GM12872 (cell line): ENCODE measurements around the gene BOD1.

Experiments used
- TF ChIP-seq, protein P1 (sequence below): IDR thresholded peaks from 3 replicates; pipeline ENCODE4 v1.5.1; 2011; ENCODE audit warnings: low read depth, mild to moderate bottlenecking, low read length, moderate library complexity; ENCODE audit not compliant: insufficient read depth

The BOD1 gene

DNA sequence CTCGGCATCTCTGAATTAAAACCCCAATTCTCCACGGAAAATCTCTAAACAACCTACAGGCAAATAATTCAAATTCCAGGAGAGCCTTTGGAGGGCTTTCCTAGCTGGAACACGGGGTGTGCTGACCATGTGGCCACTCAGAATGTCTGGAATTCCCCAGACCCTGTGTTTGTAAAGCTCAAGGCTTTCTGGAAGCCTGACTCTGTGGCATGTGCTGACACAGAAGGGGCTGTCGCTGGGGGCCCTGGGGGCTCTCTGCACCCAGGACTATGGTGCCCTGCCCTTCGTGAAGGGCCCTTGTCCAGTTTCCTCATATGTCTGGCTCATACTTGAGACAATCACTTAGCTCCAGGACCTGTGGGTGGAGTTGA is 29.0 kb upstream of the BOD1 start:
- TF ChIP-seq, protein P1, sequence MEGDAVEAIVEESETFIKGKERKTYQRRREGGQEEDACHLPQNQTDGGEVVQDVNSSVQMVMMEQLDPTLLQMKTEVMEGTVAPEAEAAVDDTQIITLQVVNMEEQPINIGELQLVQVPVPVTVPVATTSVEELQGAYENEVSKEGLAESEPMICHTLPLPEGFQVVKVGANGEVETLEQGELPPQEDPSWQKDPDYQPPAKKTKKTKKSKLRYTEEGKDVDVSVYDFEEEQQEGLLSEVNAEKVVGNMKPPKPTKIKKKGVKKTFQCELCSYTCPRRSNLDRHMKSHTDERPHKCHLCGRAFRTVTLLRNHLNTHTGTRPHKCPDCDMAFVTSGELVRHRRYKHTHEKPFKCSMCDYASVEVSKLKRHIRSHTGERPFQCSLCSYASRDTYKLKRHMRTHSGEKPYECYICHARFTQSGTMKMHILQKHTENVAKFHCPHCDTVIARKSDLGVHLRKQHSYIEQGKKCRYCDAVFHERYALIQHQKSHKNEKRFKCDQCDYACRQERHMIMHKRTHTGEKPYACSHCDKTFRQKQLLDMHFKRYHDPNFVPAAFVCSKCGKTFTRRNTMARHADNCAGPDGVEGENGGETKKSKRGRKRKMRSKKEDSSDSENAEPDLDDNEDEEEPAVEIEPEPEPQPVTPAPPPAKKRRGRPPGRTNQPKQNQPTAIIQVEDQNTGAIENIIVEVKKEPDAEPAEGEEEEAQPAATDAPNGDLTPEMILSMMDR = no peak

DNA sequence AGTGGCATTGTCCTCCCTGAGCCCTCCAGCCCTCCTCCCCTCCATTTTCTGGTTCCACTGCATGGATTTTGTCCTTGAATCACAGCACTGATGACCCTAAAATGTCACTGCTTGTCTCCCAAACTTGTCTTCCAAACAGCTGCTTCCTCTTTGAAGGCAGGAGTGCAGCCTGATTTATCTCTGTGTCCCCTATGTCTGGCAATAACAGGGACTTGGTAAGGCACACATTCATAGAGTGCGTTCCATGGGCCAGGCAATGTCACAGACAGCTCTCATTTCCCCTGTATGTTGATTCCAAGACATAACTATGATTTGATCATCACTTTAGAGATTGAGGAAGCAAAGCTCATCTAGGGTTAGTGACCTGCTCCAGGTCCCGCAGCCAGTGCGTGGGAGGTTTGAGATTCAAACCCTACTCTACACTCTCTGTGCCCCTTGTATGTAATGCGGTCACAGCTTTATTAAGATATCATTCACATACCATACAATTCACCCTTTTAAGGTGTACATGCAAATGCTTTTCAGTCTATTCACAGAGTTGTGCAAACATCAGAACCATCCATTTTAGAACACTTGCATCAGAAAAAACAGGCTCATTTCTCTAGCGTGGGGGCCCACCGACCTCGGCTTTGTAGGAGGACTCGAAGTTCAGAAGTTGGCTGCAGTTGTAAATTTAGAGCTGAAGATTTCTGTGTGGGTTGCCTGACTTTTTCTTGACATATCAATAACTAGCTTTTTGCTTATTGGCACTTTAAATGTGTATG is 28.4 kb upstream of the BOD1 start:
- TF ChIP-seq, protein P1 = no peak

DNA sequence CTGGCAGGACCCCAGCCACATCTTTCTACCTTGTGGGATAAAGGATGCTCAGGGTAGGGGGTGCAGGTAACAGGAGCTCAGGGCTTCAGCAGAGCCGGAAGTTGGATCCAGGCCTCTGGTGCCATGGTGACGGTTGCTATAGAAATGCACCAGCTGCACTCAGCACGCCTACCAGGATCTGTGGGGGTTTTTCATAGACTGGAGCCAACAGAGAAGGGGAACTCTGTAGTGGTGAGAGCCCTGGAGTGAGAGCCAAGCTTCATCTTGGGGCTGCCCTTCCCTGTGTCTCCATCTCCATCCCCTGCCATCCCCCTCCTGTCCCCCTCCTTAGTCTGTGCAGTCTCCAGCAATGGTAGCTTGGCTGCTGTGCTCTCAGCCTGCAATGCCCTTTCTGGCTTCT is 27.5 kb upstream of the BOD1 start:
- TF ChIP-seq, protein P1 = no peak

DNA sequence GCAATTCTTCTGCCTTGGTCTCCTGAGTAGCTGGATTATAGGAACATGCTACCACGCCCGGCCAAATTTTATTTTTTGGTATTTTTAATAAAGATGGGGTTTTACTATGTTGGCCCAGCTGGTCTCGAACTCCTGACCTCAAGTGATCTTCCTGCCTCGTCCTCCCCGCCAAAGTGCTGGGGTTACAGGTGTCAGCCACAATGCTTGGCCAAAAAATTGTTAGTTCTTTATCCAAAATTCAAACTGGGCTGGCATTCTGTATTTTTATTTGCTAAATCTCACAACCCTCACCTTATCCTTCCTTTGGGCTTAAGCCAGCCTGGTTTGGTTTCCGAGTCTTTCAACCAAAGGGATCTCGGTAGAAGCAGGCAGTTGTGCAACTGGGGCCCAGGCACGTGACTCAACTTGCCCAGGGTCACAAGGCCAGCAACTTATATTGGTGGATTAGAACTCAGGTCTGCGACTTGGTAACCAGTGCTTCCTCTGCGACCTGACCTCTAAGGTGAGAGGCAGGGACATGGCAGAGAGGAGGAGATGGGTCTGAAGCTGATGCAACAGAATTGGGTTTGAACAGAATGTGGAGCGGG is 26.5 kb upstream of the BOD1 start:
- TF ChIP-seq, protein P1 = no peak

DNA sequence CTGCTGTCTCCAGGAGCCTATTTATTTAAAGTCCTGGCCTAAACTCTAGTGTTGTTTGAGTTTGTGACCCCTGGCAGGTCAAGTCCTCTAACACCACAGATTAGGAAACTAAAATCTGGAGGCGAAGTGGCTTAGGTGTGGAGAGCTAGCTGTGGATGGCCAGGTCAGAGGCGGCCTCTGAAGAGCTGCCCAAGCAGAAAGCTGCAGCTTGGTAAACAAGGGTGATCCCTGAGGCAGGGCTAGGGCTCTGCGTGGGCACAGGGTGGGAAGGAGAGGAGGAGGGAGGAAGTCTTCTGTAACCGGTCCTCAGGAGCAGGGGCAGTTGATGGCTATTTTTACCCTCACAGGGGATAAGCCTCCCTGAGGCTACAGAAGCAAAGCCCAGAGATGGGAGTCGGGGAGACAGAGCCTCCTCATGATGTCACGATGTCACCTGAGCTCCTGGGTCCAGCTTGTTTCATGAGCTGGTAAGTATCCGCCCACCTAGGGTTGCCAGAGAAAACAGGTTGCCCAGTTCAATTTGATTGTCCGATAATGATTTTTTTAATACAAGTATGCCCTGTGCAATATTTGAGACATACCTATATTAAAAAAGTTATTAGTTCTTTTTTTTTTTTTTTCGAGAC is 25.9 kb upstream of the BOD1 start:
- TF ChIP-seq, protein P1 = no peak

DNA sequence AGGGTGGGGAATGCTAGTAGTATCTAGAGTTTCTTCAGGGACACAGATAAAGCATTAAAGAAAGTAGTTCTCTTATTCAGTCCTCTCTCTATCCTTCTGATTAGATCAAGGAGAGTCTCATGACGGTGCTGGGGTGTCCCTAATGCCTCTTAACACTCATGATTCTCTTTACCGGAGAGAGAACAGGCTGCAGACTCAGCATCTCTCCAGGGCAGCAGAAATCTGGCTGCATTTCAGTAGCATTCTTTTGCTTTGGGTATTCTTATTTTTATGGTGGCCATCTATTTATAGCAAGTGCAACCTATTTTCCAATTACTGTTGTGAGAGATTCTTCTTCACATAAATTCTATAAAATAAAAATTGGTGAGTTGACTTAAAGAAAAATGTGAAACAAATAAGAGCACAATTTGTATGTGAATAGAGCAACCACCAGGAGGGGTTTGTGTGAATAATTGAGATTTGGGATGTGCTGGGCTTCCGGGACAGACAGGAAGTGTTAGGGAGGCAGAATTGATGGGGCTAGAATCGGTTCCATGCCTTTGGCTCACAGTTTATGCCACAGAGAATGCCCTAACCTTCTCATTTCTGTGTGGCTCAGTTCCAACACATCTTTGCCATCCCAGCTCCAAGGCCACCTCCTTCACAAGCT is 23.8 kb upstream of the BOD1 start:
- TF ChIP-seq, protein P1 = no peak
